Smooth muscle cell (in vitro differentiated cells): ENCODE results near the gene CYB561. TPM values are rescaled to one million over a fixed set of nuclear protein-coding genes. Genes with fewer than 3 reads are reported as not detected.
A peak's percentile ranks its signal among the peaks of the same experiment; 100 is the strongest.

Experiments used
- DNase-seq: peaks from one replicate; lab custom pipeline; 2025; ENCODE audit not compliant: unreplicated experiment; lab: John Stamatoyannopoulos, UW
- H2AFZ ChIP-seq: fragments of 200-600 bp; sonication (generic); 2 replicates; pipeline ENCODE4 v1.6.0; 2016; ENCODE audit warnings: antibody characterized with exemption, low read depth, mild to moderate bottlenecking
- H3F3A ChIP-seq: fragments of 200-600 bp; sonication (generic); 2 replicates; pipeline ENCODE4 v1.6.0; 2017; ENCODE audit warnings: antibody characterized with exemption, low read depth
- H3K27ac ChIP-seq: fragments of 200-600 bp; sonication (generic); 2 replicates; pipeline ENCODE4 v1.5.1; 2016; ENCODE audit warnings: low read depth, mild to moderate bottlenecking
- H3K27me3 ChIP-seq: fragments of 200-600 bp; sonication (generic); 2 replicates; pipeline ENCODE4 v1.6.1; 2016; ENCODE audit warnings: low read depth, mild to moderate bottlenecking
- H3K36me3 ChIP-seq: fragments of 200-600 bp; sonication (generic); 2 replicates; pipeline ENCODE4 v1.5.1; 2016; ENCODE audit warnings: low read depth
- H3K4me1 ChIP-seq: fragments of 200-600 bp; sonication (generic); 2 replicates; pipeline ENCODE4 v1.5.1; 2016; ENCODE audit warnings: low read depth
- H3K4me2 ChIP-seq: fragments of 200-600 bp; sonication (generic); 2 replicates; pipeline ENCODE4 v1.6.0; 2016; ENCODE audit warnings: mild to moderate bottlenecking
- H3K4me3 ChIP-seq: fragments of 200-600 bp; sonication (generic); 2 replicates; pipeline ENCODE4 v1.5.1; 2016; ENCODE audit warnings: mild to moderate bottlenecking
- H3K79me2 ChIP-seq: fragments of 200-600 bp; sonication (generic); 2 replicates; pipeline ENCODE4 v1.6.0; 2016; ENCODE audit warnings: low read depth, mild to moderate bottlenecking
- H3K9ac ChIP-seq: fragments of 200-600 bp; sonication (generic); 2 replicates; pipeline ENCODE4 v1.6.0; 2016; ENCODE audit warnings: low read depth
- H3K9me3 ChIP-seq: fragments of 200-600 bp; sonication (generic); replicated peaks from 2 replicates; pipeline ENCODE4 v1.5.1; 2016; ENCODE audit warnings: low read depth
- H4K20me1 ChIP-seq: fragments of 200-600 bp; sonication (generic); 2 replicates; pipeline ENCODE4 v1.6.0; 2016; ENCODE audit warnings: low read depth
- WGBS: methylation state at CpG from one replicate; pipeline ENCODE4 v1.1.7; 2016; ENCODE audit warnings: low lambda C conversion rate; 5-methylcytosine and 5-hydroxymethylcytosine counted together
- polyA plus RNA-seq: library from polyadenylated mRNA; unstranded; fragments of >200 nt; fragmentation: Nextera tagmentation; extraction: Ambion mirVana; gene quantifications from 2 replicates; pipeline ENCODE4 v1.2.1, GENCODE V29; 2016
- total RNA-seq: library from RNA; depleted of rRNA; stranded (reverse); fragments of >200 nt; gene quantifications from 2 replicates; pipeline ENCODE4 v1.2.3, GENCODE V29; 2014
- TF ChIP-seq, protein P1 (sequence below): fragments of 200-600 bp; sonication (generic); IDR thresholded peaks from 2 replicates; pipeline ENCODE4 v1.5.1; 2017; ENCODE audit warnings: borderline replicate concordance, mild to moderate bottlenecking, antibody characterized with exemption; ENCODE audit not compliant: insufficient read depth, poor library complexity, severe bottlenecking

CYB561 gene
- total and polyA plus RNA-seq, 2 experiments from 2014 or later, result 16.5 to 24.9 TPM

DNA sequence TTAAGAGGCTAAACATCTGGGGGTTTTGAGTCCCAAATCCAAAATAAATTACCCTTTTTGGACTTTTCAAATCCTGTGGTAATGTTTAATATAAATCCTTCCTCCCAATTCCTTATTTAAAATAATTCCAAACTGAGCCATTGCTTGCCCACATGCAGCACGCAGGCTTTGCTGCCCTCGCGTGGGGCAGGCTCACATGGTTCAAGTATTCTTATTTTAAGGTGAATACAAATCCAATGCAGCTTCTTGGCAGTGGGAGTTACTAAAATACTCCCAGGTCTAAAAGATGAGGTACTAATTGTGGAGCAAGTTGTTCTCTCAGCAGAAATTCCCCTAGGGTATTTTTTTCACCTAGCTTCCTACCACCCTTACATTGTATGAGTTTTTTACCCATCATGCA is 33.0 kb downstream of the CYB561 start:
- no peak for DNase-seq
- H3K36me3 ChIP-seq, result no peaks in the 10 kb centered on the region
- TF ChIP-seq, protein P1, sequence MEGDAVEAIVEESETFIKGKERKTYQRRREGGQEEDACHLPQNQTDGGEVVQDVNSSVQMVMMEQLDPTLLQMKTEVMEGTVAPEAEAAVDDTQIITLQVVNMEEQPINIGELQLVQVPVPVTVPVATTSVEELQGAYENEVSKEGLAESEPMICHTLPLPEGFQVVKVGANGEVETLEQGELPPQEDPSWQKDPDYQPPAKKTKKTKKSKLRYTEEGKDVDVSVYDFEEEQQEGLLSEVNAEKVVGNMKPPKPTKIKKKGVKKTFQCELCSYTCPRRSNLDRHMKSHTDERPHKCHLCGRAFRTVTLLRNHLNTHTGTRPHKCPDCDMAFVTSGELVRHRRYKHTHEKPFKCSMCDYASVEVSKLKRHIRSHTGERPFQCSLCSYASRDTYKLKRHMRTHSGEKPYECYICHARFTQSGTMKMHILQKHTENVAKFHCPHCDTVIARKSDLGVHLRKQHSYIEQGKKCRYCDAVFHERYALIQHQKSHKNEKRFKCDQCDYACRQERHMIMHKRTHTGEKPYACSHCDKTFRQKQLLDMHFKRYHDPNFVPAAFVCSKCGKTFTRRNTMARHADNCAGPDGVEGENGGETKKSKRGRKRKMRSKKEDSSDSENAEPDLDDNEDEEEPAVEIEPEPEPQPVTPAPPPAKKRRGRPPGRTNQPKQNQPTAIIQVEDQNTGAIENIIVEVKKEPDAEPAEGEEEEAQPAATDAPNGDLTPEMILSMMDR, result no peak

DNA sequence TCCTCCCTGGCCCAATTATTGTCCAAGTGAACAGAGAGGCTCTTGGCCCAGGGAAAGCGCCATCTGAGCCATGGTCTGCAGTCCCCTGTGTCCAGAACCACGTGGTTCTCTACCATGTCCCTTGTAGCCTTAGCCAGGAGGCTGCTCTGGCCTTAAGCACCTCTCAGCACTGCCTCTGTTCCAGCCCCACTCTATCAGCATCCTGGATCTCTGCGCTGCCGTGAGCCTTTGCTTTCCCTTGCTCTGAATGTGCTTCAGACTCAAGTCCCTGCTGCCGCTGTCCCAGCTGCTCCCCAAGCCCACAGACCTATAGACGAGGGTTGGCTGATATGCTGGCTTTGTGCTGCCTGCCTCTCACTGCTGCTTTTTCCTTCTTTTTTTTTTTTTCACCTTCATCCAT is 33.9 kb downstream of the CYB561 start:
- Histone ChIP-seq H3K79me2 (no peaks in the 10 kb centered on the region), H3K4me2 (no peak overlapping the region), H3K27ac (no peak overlapping the region), H4K20me1 (no peaks in the 10 kb centered on the region), H2AFZ (no peak overlapping the region), H3K4me3 (no peak overlapping the region), H3K9me3 (no peaks in the 10 kb centered on the region), H3K4me1 (no peaks in the 10 kb centered on the region), H3K9ac (no peak overlapping the region), H3F3A (no peaks in the 10 kb centered on the region), H3K27me3 (no peaks in the 10 kb centered on the region), H3K36me3 (no peaks in the 10 kb centered on the region)
- 88% methylated on average over 6 of the region's 6 CpGs for WGBS
- DNase-seq, result no peak
- TF ChIP-seq, protein P1, result no peak

More for the DNA sequence above, 33.0 kb downstream of the CYB561 start:
- Histone ChIP-seq H3K27ac (no peak overlapping the region), H2AFZ (no peak overlapping the region), H3K27me3 (no peaks in the 10 kb centered on the region), H3K79me2 (no peaks in the 10 kb centered on the region), H4K20me1 (no peaks in the 10 kb centered on the region), H3F3A (no peaks in the 10 kb centered on the region), H3K9me3 (no peaks in the 10 kb centered on the region), H3K4me3 (no peak overlapping the region), H3K9ac (no peak overlapping the region), H3K4me2 (no peak overlapping the region), H3K4me1 (no peaks in the 10 kb centered on the region)
- WGBS, result 95% methylated on average over 3 of the region's 3 CpGs

DNA sequence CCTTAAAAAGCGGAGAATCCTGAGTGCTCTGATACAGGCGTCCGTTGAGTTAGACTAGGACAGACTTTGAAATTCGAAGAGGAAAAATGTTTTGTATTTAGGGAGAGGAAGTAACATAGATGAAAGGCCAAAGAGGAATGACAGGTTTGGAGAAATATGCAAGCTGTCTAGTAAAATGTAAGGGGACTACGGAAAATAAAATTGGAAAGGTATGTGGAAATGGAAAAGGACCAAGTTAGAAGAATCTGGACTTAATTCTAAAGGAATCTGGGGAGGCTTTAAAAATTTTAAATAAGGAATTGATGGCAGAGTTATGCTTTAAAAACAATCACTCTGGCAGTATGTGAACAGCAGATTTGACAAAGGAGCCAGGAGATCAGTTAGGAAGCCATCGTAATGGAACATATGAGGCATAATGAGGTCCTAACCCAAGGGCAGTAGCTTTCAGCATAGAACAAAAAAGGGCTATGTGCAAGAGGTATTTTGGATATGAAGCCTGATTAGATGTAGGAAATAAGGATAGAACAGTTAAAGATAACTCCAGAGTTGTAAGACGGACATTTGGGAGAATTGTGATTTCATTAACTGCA is 38.3 kb downstream of the CYB561 start:
- Histone ChIP-seq H3K4me1 (no peaks in the 10 kb centered on the region), H3K4me2 (no peak overlapping the region), H3K4me3 (no peak overlapping the region), H3K36me3 (no peaks in the 10 kb centered on the region), H3K27ac (no peak overlapping the region), H4K20me1 (peaks cover 3% of the 10 kb centered on the region), H2AFZ (no peak overlapping the region), H3K9me3 (no peaks in the 10 kb centered on the region), H3K79me2 (no peaks in the 10 kb centered on the region), H3F3A (no peaks in the 10 kb centered on the region), H3K27me3 (no peaks in the 10 kb centered on the region), H3K9ac (no peak overlapping the region)
- no peak for DNase-seq
- TF ChIP-seq, protein P1, result no peak
- WGBS, result 91% methylated on average over 7 of the region's 7 CpGs

DNA sequence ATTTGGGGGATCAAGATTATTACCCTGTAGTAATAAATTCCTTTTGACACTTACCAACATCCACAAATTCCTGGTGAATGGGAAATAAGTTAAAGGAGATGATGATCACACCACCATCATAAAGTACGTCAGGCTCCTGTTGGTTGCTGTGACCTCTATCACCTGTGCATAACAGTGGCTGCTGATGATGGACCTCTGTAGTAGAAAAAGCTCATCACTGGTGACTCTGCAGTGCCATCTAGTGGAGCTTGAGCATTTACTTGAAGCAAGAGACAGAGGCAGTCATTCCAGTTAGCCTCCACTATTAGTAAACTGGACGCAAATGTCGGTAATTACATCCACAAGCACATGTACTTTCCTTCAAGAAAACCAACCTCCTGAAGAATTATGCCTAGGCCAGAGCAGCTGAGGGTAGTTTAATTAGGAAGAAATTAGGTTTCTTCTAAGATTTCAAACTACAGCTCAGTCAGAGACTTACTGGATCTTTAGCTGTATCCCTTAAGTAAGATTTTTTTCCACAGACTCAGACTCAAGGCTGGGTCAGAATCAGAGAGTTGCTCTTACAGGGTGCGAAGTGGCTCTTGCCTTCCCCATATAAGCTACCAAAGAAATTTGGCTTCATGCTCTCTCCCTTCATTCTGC is 39.3 kb downstream of the CYB561 start:
- H3F3A ChIP-seq, result no peaks in the 10 kb centered on the region
- no peaks in the 10 kb centered on the region for H3K9me3 ChIP-seq
- no peaks in the 10 kb centered on the region for H3K79me2 ChIP-seq
- 37% methylated on average over 4 of the region's 4 CpGs for WGBS
- H3K27me3 ChIP-seq, result no peaks in the 10 kb centered on the region
- TF ChIP-seq, protein P1, result peak; percentile 75
- no peak overlapping the region for H3K9ac ChIP-seq
- no peak overlapping the region for H3K4me3 ChIP-seq
- no peak overlapping the region for H2AFZ ChIP-seq
- peak; percentile 4 for DNase-seq
- peaks cover 3% of the 10 kb centered on the region for H4K20me1 ChIP-seq
- no peak overlapping the region for H3K4me2 ChIP-seq
- no peaks in the 10 kb centered on the region for H3K36me3 ChIP-seq
- H3K27ac ChIP-seq, result no peak overlapping the region
- no peaks in the 10 kb centered on the region for H3K4me1 ChIP-seq
